Spleen (tissue), 11 donors: Measurements from ENCODE around the gene NEK1. TPM values are rescaled to one million over a fixed set of nuclear protein-coding genes. Genes with fewer than 3 reads are reported as not detected.
"Not testable (repeated sequence)": the region's sequence is repeated elsewhere in the genome, so short reads cannot be mapped to it uniquely, and the experiment has no call there.

Experiments
- DNase-seq: peaks from one replicate; pipeline ENCODE4 v3.0.0-alpha.2; 2020
- H3K27ac ChIP-seq, 8 donors: fragments of 200-600 bp; sonication (generic) in 7 of 8; 1 replicate in 4 of 8; 2 replicates in 4 of 8; pipeline versions ENCODE4 v1.5.0 to v1.8.0; 2016 to 2021; ENCODE audit warnings: inconsistent platforms in 4 of 8, mild to moderate bottlenecking in 4 of 8, moderate library complexity in 1 of 8
- H3K27me3 ChIP-seq, 7 donors: fragments of 200-600 bp; sonication (generic) in 6 of 7; replicated peaks in 1 of 7; 1 replicate in 4 of 7; 2 replicates in 3 of 7; pipeline versions ENCODE4 v1.5.0 to v1.8.0; 2016 to 2021; ENCODE audit warnings: inconsistent platforms in 3 of 7, mild to moderate bottlenecking in 1 of 7
- H3K36me3 ChIP-seq, 6 donors: fragments of 200-600 bp; sonication (generic) in 5 of 6; 1 replicate in 4 of 6; 2 replicates in 2 of 6; pipeline versions ENCODE4 v1.5.0 to v1.8.0; 2016 to 2021; ENCODE audit warnings: inconsistent platforms in 2 of 6
- H3K4me1 ChIP-seq, 6 donors: fragments of 200-600 bp; sonication (generic) in 5 of 6; 1 replicate in 3 of 6; 2 replicates in 3 of 6; pipeline versions ENCODE4 v1.5.0 to v1.8.0; 2016 to 2021; ENCODE audit warnings: inconsistent platforms in 3 of 6
- H3K4me3 ChIP-seq, 8 donors: fragments of 200-600 bp; sonication (generic) in 7 of 8; 1 replicate in 4 of 8; 2 replicates in 4 of 8; pipeline versions ENCODE4 v1.5.0 to v1.8.0; 2016 to 2021; ENCODE audit warnings: inconsistent platforms in 4 of 8, mild to moderate bottlenecking in 4 of 8, moderate library complexity in 2 of 8
- H3K9me3 ChIP-seq, 8 donors: fragments of 200-600 bp; sonication (generic) in 7 of 8; 1 replicate in 4 of 8; 2 replicates in 4 of 8; pipeline versions ENCODE4 v1.5.0 to v1.8.0; 2016 to 2021; ENCODE audit warnings: inconsistent platforms in 4 of 8
- POLR2A ChIP-seq, 3 donors: fragments of 450-650 bp; IDR thresholded peaks; one replicate each; pipeline ENCODE4 v1.5.1; 2017; ENCODE audit warnings: antibody characterized with exemption in 3 of 3, mild to moderate bottlenecking in 1 of 3
- POLR2AphosphoS5 ChIP-seq, 3 donors: sonication (generic); formaldehyde crosslinking; IDR thresholded peaks; one replicate each; pipeline ENCODE4 v1.5.1; 2017; ENCODE audit warnings: antibody characterized with exemption in 3 of 3
- WGBS, 5 donors: extraction: QIAGEN DNeasy Blood & Tissue Kit in 3 of 5; methylation state at CpG; one replicate each; pipeline versions ENCODE4 v1.1.5 to v1.1.7; 2013 to 2018; 5-methylcytosine and 5-hydroxymethylcytosine counted together
- intact Hi-C: fragments of 100-400 bp; cut with DNase I; formaldehyde crosslinking; loops from one replicate; pipeline ENCODE4 v1.15.0; 2023; ENCODE audit warnings: low total_unique reads
- polyA plus RNA-seq, 3 donors: library from polyadenylated mRNA; stranded (reverse); fragments of 200-250 nt; gene quantifications; one replicate each; pipeline ENCODE4 v1.2.1, GENCODE V29; 2013
- total RNA-seq, 7 donors: library from RNA; depleted of rRNA in 3 of 7; stranded (reverse); fragments of >200 nt in 3 of 7; fragmentation: NEBNext Ultra II Directional in 4 of 7; extraction: Animal tissue kit (Norgen Biotek cat#: 25700) in 4 of 7; gene quantifications; one replicate each; pipeline versions ENCODE4 v1.1.0 to v1.2.1, GENCODE V29; 2016 to 2021
- TF ChIP-seq, protein P1 (sequence below), 11 experiments: fragments of 200-600 bp in 7 of 11; fragments of 450-650 bp in 4 of 11; sonication (generic) in 4 of 11; IDR thresholded peaks in 8 of 11; conservative IDR thresholded peaks in 3 of 11; 1 replicate in 7 of 11; 2 replicates in 4 of 11; pipeline versions ENCODE4 v1.4.0 to v1.8.0; 2016 to 2021; ENCODE audit warnings: antibody characterized with exemption in 11 of 11, inconsistent platforms in 4 of 11, mild to moderate bottlenecking in 1 of 11
- donor health status: healthy with polysubstance abuse.
- donor health status: DM: no; HTN: no; CAD: no; lungs with moderate emphysema.
- donor health status: DM: no; HTN: no; CAD: no.
- donor health status: Bipolar disorder and iron deficiency.
- donor health status: healthy.
- donor health status: DM: no; HTN: no; CAD: no.
- donor health status: DM: yes; HTN: yes; CAD: no.

NEK1 gene
- total and polyA plus RNA-seq, 10 donors = 3.0 to 20.0 (median 11.1) TPM

DNA sequence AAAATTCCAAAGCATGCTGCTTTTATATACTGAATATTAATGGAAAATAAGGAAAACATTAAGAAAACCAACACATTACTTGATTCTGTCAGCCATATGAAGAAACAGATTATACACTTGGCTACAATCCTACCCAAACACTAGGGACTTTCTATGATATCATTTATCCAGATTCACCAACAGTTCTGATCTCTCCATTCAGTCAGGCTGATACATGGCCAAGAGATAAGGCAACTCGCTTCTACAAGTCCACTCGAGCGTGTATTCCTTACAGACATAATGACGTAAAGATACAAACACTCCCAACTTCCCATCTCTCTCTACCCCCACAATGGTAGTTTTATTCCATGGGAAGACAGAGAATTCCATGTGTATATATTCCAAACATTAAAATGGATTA lies 44.5 kb downstream of the NEK1 start:
- DNase-seq = no peak
- H3K4me1 ChIP-seq = peaks cover 0 to 17% (median 10%) of the 10 kb centered on the region in 6 donors
- intact Hi-C loops = no loop called here
- no peaks in the 10 kb centered on the region for H3K9me3 ChIP-seq
- no peaks in the 10 kb centered on the region for H3K27me3 ChIP-seq
- WGBS, 5 donors = 83 to 98% (median 92%) methylated on average over 4 of the region's 4 CpGs
- no peak overlapping the region for H3K27ac ChIP-seq
- TF ChIP-seq, protein P1, sequence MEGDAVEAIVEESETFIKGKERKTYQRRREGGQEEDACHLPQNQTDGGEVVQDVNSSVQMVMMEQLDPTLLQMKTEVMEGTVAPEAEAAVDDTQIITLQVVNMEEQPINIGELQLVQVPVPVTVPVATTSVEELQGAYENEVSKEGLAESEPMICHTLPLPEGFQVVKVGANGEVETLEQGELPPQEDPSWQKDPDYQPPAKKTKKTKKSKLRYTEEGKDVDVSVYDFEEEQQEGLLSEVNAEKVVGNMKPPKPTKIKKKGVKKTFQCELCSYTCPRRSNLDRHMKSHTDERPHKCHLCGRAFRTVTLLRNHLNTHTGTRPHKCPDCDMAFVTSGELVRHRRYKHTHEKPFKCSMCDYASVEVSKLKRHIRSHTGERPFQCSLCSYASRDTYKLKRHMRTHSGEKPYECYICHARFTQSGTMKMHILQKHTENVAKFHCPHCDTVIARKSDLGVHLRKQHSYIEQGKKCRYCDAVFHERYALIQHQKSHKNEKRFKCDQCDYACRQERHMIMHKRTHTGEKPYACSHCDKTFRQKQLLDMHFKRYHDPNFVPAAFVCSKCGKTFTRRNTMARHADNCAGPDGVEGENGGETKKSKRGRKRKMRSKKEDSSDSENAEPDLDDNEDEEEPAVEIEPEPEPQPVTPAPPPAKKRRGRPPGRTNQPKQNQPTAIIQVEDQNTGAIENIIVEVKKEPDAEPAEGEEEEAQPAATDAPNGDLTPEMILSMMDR (IDR thresholded peaks at IDR 0.05 in 8 of 11, conservative IDR thresholded peaks at IDR 0.05 in 3 of 11) = no peak
- TF ChIP-seq POLR2AphosphoS5 (IDR thresholded peaks at IDR 0.05) (no peak), POLR2A (IDR thresholded peaks at IDR 0.05) (no peak)
- no peak overlapping the region for H3K4me3 ChIP-seq
- H3K36me3 ChIP-seq = peaks cover 0 to 15% (median 0%) of the 10 kb centered on the region in 6 donors

DNA sequence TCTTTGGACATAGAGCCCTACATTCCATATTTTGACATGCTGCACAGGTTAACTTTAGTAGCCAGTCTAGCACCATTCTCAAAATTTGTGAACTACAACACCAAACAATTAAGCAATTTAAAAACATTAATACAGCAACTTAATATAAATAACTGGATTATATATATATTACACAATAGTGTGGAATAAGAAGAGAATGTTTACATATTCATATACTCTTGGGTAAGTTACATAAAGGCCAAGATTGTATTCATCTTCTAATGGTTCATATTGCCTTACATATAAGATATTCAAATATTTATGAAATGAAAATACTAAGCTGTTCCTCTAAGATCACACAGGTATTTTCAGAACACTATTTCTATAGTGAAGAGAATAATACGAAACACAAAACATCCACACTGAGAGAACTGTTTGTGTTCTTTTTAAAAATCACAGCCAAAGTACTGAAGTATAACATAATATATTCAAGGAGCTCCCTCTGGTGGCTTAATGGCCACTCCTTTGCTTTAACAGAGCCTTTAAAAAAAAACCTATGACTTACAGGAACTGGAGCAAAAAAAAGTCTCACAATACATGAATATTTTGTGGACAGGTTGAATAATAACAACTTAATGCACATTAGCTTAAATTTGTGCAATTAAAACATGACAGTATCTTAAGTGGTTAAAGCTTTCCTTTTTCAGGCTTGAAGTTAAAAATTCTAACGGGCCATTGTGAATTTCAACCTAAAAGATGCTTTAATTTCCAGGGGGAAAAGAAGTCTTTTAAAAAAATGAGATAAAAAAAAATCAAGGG lies 46.2 kb downstream of the NEK1 start:
- H3K36me3 ChIP-seq = peaks cover 0 to 9% (median 0%) of the 10 kb centered on the region in 6 donors
- no peak for DNase-seq
- intact Hi-C loops = no loop called here
- peaks cover 0 to 17% (median 10%) of the 10 kb centered on the region in 6 donors for H3K4me1 ChIP-seq
- peak overlapping the region in 2 of 8 donors; percentile 17 to 30 for H3K27ac ChIP-seq
- WGBS, 5 donors = 62 to 85% (median 66%) methylated on average over 2 of the region's 2 CpGs
- no peaks in the 10 kb centered on the region for H3K27me3 ChIP-seq
- no peaks in the 10 kb centered on the region for H3K9me3 ChIP-seq
- TF ChIP-seq, protein P1 (IDR thresholded peaks at IDR 0.05 in 8 of 11, conservative IDR thresholded peaks at IDR 0.05 in 3 of 11) = peak; percentile 11 to 78 (median 60)
- TF ChIP-seq POLR2A (IDR thresholded peaks at IDR 0.05) (no peak), POLR2AphosphoS5 (IDR thresholded peaks at IDR 0.05) (no peak)
- H3K4me3 ChIP-seq = peak overlapping the region in 1 of 8 donors; percentile 6

DNA sequence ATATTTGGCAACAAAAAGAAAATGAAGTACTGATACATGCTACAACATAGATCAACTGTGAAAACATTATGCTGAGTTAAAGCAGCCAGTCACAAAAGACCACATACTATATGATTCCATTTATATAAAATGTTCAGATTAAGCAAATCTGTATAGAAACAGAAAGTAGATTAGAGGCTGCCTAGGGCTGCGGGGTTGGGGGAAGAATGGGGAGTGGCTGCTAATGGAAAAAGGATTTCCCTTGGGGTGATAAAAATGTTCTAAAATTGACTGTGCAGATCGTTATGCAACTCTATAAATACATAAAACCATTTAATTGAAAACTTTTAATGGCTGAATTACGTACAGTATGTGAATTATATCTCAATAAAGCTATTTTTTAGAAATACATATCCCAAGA lies 46.8 kb downstream of the NEK1 start:
- 39 to 58% (median 47%) methylated on average over 3 of the region's 3 CpGs for WGBS, 5 donors
- Histone ChIP-seq H3K36me3 (peaks cover 0 to 11% (median 0%) of the 10 kb centered on the region in 6 donors), H3K4me1 (peaks cover 0 to 17% (median 10%) of the 10 kb centered on the region in 6 donors), H3K9me3 (no peaks in the 10 kb centered on the region), H3K27ac (peak overlapping the region in 2 of 8 donors; percentile 17 to 30), H3K27me3 (no peaks in the 10 kb centered on the region), H3K4me3 (peak overlapping the region in 2 of 8 donors; percentile 6 to 9)
- TF ChIP-seq POLR2AphosphoS5 (IDR thresholded peaks at IDR 0.05) (no peak), POLR2A (IDR thresholded peaks at IDR 0.05) (no peak)
- TF ChIP-seq, protein P1 (IDR thresholded peaks at IDR 0.05 in 8 of 11, conservative IDR thresholded peaks at IDR 0.05 in 3 of 11) = no peak
- DNase-seq = no peak
- intact Hi-C loops = no loop called here

DNA sequence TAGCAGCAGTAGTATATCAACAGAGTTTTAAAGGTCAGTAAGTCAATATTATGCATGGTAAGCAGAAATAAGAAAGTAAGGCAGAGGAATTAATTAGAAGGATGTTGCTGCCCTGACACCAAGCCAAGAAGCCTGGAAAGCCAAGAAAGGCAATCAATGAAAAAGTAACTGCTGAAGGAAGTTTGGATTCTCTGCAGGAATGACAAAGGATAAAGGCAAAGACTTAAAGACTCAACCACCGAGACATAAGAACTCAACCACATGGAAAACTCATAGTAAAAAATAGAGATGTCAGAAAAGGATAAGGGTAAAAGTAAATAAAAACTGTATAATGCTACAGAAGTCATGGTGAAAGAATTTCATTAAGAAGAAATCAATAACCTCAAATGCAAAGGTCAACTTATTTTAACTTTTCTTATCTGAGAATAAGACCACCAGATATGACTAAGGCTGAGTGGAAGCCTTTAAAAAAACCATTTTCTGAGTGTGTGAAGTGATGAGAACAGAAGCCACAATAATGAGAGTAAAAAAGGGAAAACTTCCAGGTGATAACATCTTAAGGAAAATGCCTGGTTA lies 55.2 kb downstream of the NEK1 start:
- TF ChIP-seq POLR2A (IDR thresholded peaks at IDR 0.05) (no peak), POLR2AphosphoS5 (IDR thresholded peaks at IDR 0.05) (no peak)
- TF ChIP-seq, protein P1 (IDR thresholded peaks at IDR 0.05 in 8 of 11, conservative IDR thresholded peaks at IDR 0.05 in 3 of 11) = no peak

DNA sequence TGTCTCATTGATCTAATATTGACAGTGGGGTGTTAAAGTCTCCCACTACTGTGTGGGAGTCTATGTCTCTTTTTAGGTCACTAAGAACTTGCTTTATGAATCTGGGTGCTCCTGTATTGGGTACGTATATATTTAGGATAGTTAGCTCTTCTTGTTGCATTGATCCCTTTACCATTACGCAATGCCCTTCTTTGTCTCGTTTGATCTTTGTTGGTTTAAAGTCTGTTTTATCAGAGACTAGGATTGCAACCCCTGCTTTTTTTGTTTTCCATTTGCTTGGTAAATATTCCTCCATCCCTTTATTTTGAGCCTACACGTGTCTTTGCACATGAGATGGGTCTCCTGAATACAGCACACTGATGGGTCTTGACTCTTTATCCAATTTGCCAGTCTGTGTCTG lies 65.8 kb downstream of the NEK1 start:
- DNase-seq, intact Hi-C loops, H3K27me3 ChIP-seq, H3K4me3 ChIP-seq, H3K4me1 ChIP-seq, H3K27ac ChIP-seq: not testable (repeated sequence)
- H3K9me3 ChIP-seq = peaks cover 0 to 56% (median 28%) of the 10 kb centered on the region in 8 donors
- peaks cover 0 to 38% (median 6%) of the 10 kb centered on the region in 6 donors for H3K36me3 ChIP-seq
- 79 to 96% (median 91%) methylated on average over 4 of the region's 4 CpGs for WGBS, 5 donors

More for the DNA sequence above, 55.2 kb downstream of the NEK1 start:
- WGBS, 5 donors = 57 to 95% (median 84%) methylated on average over 1 of the region's 1 CpG
- DNase-seq = no peak
- Histone ChIP-seq H3K36me3 (peaks cover 0 to 71% (median 17%) of the 10 kb centered on the region in 6 donors), H3K27me3 (no peaks in the 10 kb centered on the region), H3K27ac (no peak overlapping the region), H3K4me1 (no peaks in the 10 kb centered on the region), H3K4me3 (no peak overlapping the region), H3K9me3 (peaks cover 0 to 10% (median 0%) of the 10 kb centered on the region in 8 donors)
- intact Hi-C loops = no loop called here
